HL-60 (cell line): ENCODE data around the gene MPHOSPH8.
"Not testable (repeated sequence)": the region's sequence is repeated elsewhere in the genome, so short reads cannot be mapped to it uniquely, and the experiment has no call there.

Source experiments
- CTCF ChIP-seq: IDR thresholded peaks from one replicate; pipeline ENCODE4 v1.5.1; 2011; ENCODE audit warnings: low read length, control low read depth, inconsistent platforms; ENCODE audit not compliant: insufficient read depth
- POLR2AphosphoS5 ChIP-seq: IDR thresholded peaks from 2 replicates; pipeline ENCODE4 v1.6.1; 2012; ENCODE audit warnings: low read depth

- TF ChIP-seq POLR2AphosphoS5, CTCF: not testable (repeated sequence)
These were observed 75.6 kb downstream of the MPHOSPH8 start for GRCh38 chr13:19709039-19709438.
